Liver (tissue), 3 donors: Measurements from ENCODE around the gene RAB28.

ENCODE experiments used
- CTCF ChIP-seq: fragments of 150-350 bp; IDR thresholded peaks from 2 replicates; pipeline ENCODE4 v1.5.1; 2017; ENCODE audit warnings: improper control_type of control experiment, low read depth, low read length; ENCODE audit not compliant: missing input control
- EGR1 ChIP-seq, 2 donors: IDR thresholded peaks; 2 replicates each; pipeline ENCODE4 v1.6.1; 2016 to 2018; ENCODE audit warnings: antibody characterized with exemption in 2 of 2, low read depth in 2 of 2
- FOXA1 ChIP-seq: IDR thresholded peaks from 2 replicates; pipeline ENCODE4 v1.6.1; 2016; ENCODE audit warnings: antibody characterized with exemption
- FOXA2 ChIP-seq: IDR thresholded peaks from 2 replicates; pipeline ENCODE4 v1.6.1; 2016; ENCODE audit warnings: antibody characterized with exemption
- JUND ChIP-seq, 2 donors: IDR thresholded peaks; 2 replicates each; pipeline ENCODE4 v1.6.1; 2016; ENCODE audit warnings: antibody characterized with exemption in 2 of 2
- MAX ChIP-seq: IDR thresholded peaks from 2 replicates; pipeline ENCODE4 v1.6.1; 2016; ENCODE audit warnings: antibody characterized with exemption
- RAD21 ChIP-seq, 2 donors: IDR thresholded peaks; 2 replicates each; pipeline ENCODE4 v1.6.1; 2016; ENCODE audit warnings: antibody characterized with exemption in 2 of 2, mild to moderate bottlenecking in 2 of 2
- RXRA ChIP-seq, 2 donors: IDR thresholded peaks; 2 replicates each; pipeline ENCODE4 v1.6.1; 2017 to 2018; ENCODE audit warnings: antibody characterized with exemption in 2 of 2, mild to moderate bottlenecking in 1 of 2
- TAF1 ChIP-seq: conservative IDR thresholded peaks from 2 replicates; pipeline ENCODE4 v1.6.1; 2016; ENCODE audit warnings: antibody characterized with exemption, mild to moderate bottlenecking
- YY1 ChIP-seq: IDR thresholded peaks from 2 replicates; pipeline ENCODE4 v1.6.1; 2016; ENCODE audit warnings: antibody characterized with exemption, mild to moderate bottlenecking
- TF ChIP-seq, protein P1 (sequence below): IDR thresholded peaks from 2 replicates; pipeline ENCODE4 v1.6.1; 2016; ENCODE audit warnings: antibody characterized with exemption, mild to moderate bottlenecking
- donor health status: healthy.
- donor health status: healthy.

- TF ChIP-seq CTCF, result no peak
- no peak for TF ChIP-seq RAD21 (IDR thresholded peaks at IDR 0.05)
- TF ChIP-seq TAF1, result no peak
- no peak for TF ChIP-seq FOXA2
- no peak for TF ChIP-seq JUND (IDR thresholded peaks at IDR 0.05)
- TF ChIP-seq, protein P1, sequence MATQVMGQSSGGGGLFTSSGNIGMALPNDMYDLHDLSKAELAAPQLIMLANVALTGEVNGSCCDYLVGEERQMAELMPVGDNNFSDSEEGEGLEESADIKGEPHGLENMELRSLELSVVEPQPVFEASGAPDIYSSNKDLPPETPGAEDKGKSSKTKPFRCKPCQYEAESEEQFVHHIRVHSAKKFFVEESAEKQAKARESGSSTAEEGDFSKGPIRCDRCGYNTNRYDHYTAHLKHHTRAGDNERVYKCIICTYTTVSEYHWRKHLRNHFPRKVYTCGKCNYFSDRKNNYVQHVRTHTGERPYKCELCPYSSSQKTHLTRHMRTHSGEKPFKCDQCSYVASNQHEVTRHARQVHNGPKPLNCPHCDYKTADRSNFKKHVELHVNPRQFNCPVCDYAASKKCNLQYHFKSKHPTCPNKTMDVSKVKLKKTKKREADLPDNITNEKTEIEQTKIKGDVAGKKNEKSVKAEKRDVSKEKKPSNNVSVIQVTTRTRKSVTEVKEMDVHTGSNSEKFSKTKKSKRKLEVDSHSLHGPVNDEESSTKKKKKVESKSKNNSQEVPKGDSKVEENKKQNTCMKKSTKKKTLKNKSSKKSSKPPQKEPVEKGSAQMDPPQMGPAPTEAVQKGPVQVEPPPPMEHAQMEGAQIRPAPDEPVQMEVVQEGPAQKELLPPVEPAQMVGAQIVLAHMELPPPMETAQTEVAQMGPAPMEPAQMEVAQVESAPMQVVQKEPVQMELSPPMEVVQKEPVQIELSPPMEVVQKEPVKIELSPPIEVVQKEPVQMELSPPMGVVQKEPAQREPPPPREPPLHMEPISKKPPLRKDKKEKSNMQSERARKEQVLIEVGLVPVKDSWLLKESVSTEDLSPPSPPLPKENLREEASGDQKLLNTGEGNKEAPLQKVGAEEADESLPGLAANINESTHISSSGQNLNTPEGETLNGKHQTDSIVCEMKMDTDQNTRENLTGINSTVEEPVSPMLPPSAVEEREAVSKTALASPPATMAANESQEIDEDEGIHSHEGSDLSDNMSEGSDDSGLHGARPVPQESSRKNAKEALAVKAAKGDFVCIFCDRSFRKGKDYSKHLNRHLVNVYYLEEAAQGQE, result no peak
- no peak for TF ChIP-seq FOXA1
- no peak for TF ChIP-seq EGR1 (IDR thresholded peaks at IDR 0.05; ENCODE audit: low read depth in 2 of 2)
- TF ChIP-seq MAX, result no peak
- no peak for TF ChIP-seq YY1
- no peak for TF ChIP-seq RXRA (IDR thresholded peaks at IDR 0.05)
These were observed 8.6 kb upstream of the RAB28 start for GRCh38 chr4:13492747-13493146.
